ENCODE measurements around the gene FUT6.
"Not testable (repeated sequence)": the region's sequence is repeated elsewhere in the genome, so short reads cannot be mapped to it uniquely, and the experiment has no call there.

The FUT6 gene

DNA sequence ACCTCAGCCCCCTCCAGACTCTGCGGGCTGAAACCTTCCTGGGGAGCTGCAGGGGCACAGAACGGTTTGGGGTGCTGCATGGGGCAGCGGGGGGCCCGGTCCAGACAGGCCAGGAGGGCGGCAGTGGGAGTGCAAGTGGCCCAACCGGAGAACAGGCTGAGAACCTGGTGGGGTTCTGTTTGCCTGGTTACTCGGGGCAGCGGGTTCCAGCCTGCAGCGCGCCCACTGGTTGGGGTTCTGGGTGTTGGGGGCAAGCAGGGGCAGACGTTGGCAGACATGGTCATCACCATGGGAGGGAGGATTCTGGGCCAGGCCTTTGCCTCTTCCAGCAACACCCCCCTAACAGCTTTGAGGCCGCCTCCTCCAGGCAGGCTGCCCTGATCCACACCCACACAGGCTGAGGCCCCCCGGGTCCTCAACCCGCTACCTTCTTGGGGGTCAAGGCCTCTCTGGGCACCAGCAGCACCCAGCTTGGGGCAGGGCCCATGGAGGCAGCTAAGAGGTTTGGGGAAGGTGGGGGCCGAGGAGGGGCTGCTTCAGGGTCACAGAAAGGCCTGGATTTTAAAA lies 54.8 kb downstream of the FUT6 start, which contains the start of gene PRR22:
Gene PRR22 (minus strand): TSS at position 166 of the 567 bp plus-strand sequence. CDS start 86 bp downstream, at position 80.
- DNase-seq = no peak

DNA sequence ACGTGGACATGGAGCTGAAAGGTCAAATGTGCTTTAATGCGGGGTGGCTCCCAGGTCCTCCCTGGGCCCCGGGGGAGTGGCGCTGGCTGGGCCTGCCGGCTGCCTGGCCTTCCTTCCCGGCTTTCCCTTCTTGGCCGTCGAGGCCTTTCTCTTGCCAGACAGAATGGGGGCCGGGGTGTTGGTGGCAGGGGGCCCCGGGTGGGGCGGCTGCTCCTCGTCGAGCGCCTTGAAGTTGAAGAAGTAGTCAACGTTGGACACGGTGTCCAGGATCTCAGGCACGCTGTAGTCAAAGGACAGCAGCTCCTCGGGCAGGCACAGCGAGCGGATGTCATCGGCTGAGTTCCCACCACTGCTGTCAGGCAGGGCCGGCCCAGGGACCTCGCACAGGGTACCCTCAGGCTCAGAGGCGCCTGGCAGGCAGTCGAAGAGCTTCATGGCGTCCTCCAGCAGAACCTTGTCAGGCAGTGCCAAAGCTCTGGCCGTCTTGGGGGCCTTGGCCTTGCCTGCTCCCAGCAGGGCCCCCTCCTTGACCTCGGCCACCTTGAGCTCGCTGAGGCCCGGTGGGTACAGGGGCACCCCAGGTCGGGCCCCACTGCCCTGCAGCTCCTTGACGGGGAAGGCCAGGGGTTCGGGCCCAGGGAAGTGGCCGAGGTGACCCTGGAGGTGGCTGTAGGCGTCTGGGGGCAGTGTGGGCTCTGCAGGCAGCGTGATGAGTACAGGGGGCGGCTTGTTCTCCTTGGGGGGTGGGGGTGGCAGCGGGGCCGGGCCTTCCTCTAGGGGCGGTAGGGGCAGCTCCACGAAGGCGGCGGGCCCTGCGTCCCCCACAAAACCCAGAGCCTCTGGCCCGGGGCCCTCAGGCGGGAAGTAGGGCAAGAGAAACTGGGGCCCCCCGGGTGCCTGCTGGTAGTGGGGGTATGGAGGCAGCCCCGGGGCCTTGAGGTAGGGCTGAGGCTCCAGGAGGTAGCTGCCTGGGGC lies 56.3 kb downstream of the FUT6 start:
- DNase-seq = no peak

DNA sequence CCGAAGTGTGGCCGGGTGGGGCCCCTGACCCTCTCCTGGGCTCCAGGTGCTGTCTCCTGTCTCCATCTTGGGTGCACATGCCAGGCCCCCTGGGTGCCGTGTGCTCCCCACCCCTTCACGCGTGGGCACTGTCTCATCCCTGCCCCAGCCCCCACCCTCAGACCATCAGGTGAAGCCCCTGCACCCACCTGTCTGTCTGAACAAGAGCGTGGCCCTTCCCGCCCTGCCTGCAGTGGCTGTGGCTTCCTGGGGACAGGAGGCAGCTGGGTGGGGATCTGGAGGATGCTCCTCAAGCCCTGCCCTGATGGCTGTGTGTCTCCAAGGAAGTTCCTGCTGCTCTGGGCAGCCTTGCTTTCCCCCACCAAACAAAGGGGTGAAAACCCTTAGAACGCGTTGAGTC lies 57.2 kb downstream of the FUT6 start:
- no peak for DNase-seq

DNA sequence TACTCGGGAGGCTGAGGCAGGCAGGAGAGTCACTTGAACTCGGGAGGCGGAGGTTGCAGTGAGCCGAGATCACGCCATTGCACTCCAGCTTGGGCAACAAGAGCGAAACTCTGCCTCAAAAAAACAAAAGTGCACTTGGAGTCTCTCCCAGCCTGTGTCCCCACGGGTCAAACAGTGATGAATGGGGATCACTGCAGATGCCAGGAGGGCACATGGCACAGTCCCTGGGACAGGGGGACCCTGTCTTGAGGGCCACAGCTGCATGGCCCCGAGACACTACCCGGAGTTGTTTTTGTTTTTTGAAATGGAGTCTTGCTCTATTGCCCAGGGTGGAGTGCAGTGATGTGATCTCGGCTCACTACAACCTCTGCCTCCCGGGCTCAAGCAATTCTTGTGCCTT lies 58.6 kb downstream of the FUT6 start:
- DNase-seq = not testable (repeated sequence)

All from SHP77 (cell line).